K562 (cell line): Measurements from ENCODE around the gene CCDC61. TPM values are rescaled to one million over a fixed set of nuclear protein-coding genes. Genes with fewer than 3 reads are reported as not detected.

ENCODE experiments used
- ATAC-seq: fragments of 200-7000 bp; cut with Tn5 transposase; 3 replicates; pipeline ENCODE4 v1.9.1; 2020; ENCODE audit warnings: moderate library complexity
- BruUV-seq: library from RNA; stranded (reverse); fragments of 400-500 nt; replicated peaks from 2 replicates; lab custom pipeline; 2021; lab: Mats Ljungman, UMichigan
- CTCF ChIA-PET: fragments of 300-600 bp; formaldehyde crosslinking; extraction: SDS; loops from one replicate; lab custom pipeline; 2021; ENCODE audit warnings: low intra/inter-chr PET ratio; lab: Yijun Ruan, JAX
- POLR2A ChIA-PET: fragments of 300-600, 350-650 bp; sonication (Branson Sonifier 250); formaldehyde crosslinking; extraction: SDS; loops from one replicate; lab custom pipeline; 2021; ENCODE audit warnings: antibody characterized with exemption, inconsistent platforms; lab: Yijun Ruan, JAX
- DNase-seq, 4 experiments: peaks; one replicate each; pipeline versions ENCODE4 v3.0.0 to v3.0.0-alpha.2; 2011 to 2018; ENCODE audit warnings: low spot score in 3 of 4, mixed read lengths in 3 of 4; ENCODE audit errors: extremely low read depth in 1 of 4
- FAIRE-seq: peaks from 2 replicates; lab custom pipeline; 2011; peaks lifted over from hg19 to GRCh38; lab: Jason Lieb, UNC
- H2AFZ ChIP-seq: 2 replicates; pipeline ENCODE4 v1.6.0; 2011; ENCODE audit warnings: low read depth, low read length, control low read depth, inconsistent platforms
- H3K27ac ChIP-seq: fragments of 200-600 bp; 3 replicates; pipeline ENCODE4 v1.8.0; 2011; ENCODE audit warnings: low read depth, mild to moderate bottlenecking, control low read depth, inconsistent platforms, low read length, moderate library complexity, mixed read lengths; ENCODE audit errors: extremely low read depth
- H3K27me3 ChIP-seq, 2 experiments: fragments of 300-600 bp in 1 of 2; 2 replicates in 1 of 2; 3 replicates in 1 of 2; pipeline versions ENCODE4 v1.6.0 to v1.8.0; 2011; ENCODE audit warnings: inconsistent platforms in 2 of 2, low read length in 2 of 2, mild to moderate bottlenecking in 1 of 2, mixed read lengths in 1 of 2, moderate library complexity in 1 of 2; ENCODE audit not compliant: control insufficient read depth in 2 of 2, insufficient read depth in 2 of 2
- H3K36me3 ChIP-seq: fragments of 300-600 bp; 3 replicates; pipeline ENCODE4 v1.8.0; 2011; ENCODE audit warnings: mild to moderate bottlenecking, low read length, inconsistent platforms; ENCODE audit not compliant: control insufficient read depth, insufficient read depth
- H3K4me1 ChIP-seq, 2 experiments: fragments of 200-600 bp in 1 of 2; replicated peaks in 1 of 2; 2 replicates in 1 of 2; 3 replicates in 1 of 2; pipeline versions ENCODE4 v1.5.1 to v1.8.0; 2011; ENCODE audit warnings: inconsistent platforms in 2 of 2, low read length in 2 of 2, mild to moderate bottlenecking in 1 of 2, mixed read lengths in 1 of 2, moderate library complexity in 1 of 2; ENCODE audit not compliant: control insufficient read depth in 2 of 2, insufficient read depth in 2 of 2
- H3K4me2 ChIP-seq: 2 replicates; pipeline ENCODE4 v1.6.1; 2011; ENCODE audit warnings: low read length, control low read depth, inconsistent platforms, mixed read lengths; ENCODE audit not compliant: insufficient read depth
- H3K4me3 ChIP-seq: fragments of 200-600 bp; sonication (generic), shearing (Covaris generic); 2 replicates; pipeline ENCODE4 v1.5.1; 2016; ENCODE audit warnings: control low read depth, inconsistent platforms
- H3K79me2 ChIP-seq: fragments of 200-600 bp; 3 replicates; pipeline ENCODE4 v1.8.0; 2011; ENCODE audit warnings: low read length, inconsistent platforms; ENCODE audit not compliant: control insufficient read depth, insufficient read depth
- H3K9ac ChIP-seq, 2 experiments: 2 replicates each; pipeline versions ENCODE4 v1.6.0 to v1.6.1; 2011; ENCODE audit warnings: low read depth in 2 of 2, low read length in 2 of 2, control low read depth in 1 of 2, inconsistent platforms in 1 of 2, mild to moderate bottlenecking in 1 of 2, mixed read lengths in 1 of 2; ENCODE audit not compliant: insufficient read depth in 1 of 2
- H3K9me1 ChIP-seq: one replicate; pipeline ENCODE4 v1.6.0; 2011; ENCODE audit warnings: inconsistent platforms, mild to moderate bottlenecking, low read length, moderate library complexity; ENCODE audit not compliant: control insufficient read depth, insufficient read depth
- H3K9me3 ChIP-seq: replicated peaks from 2 replicates; pipeline ENCODE4 v1.5.1; 2011; ENCODE audit warnings: low read depth, low read length, inconsistent platforms; ENCODE audit not compliant: control insufficient read depth, insufficient read depth
- H4K20me1 ChIP-seq: replicated peaks from 2 replicates; pipeline ENCODE4 v1.6.1; 2011; ENCODE audit warnings: low read length, inconsistent platforms, mixed read lengths; ENCODE audit not compliant: control insufficient read depth, insufficient read depth
- ASH1L ChIP-seq: fragments of 450-650 bp; IDR thresholded peaks from 2 replicates; pipeline ENCODE4 v1.6.1; 2018; ENCODE audit warnings: borderline replicate concordance, mild to moderate bottlenecking, low read depth; ENCODE audit not compliant: partially characterized antibody
- ETS2 ChIP-seq: IDR thresholded peaks from 2 replicates; pipeline ENCODE4 v1.6.1; 2016; ENCODE audit warnings: borderline replicate concordance, missing genetic modification characterization, mild to moderate bottlenecking, moderate library complexity, missing compliant biosample characterization; ENCODE audit not compliant: poor library complexity, severe bottlenecking
- EZH2 ChIP-seq: IDR thresholded peaks from 2 replicates; pipeline ENCODE4 v1.6.1; 2012; ENCODE audit warnings: low read depth, mild to moderate bottlenecking, inconsistent platforms, low read length, borderline replicate concordance
- RBM17 ChIP-seq: fragments of 200-400 bp; formaldehyde crosslinking; IDR thresholded peaks from 2 replicates; pipeline ENCODE4 v1.6.1; 2017; ENCODE audit warnings: low read depth, mild to moderate bottlenecking, low read length, borderline replicate concordance
- TSC22D4 ChIP-seq: fragments of 450-650 bp; IDR thresholded peaks from 2 replicates; pipeline ENCODE4 v1.6.1; 2016; ENCODE audit warnings: missing genetic modification characterization, missing biosample characterization, control low read depth
- ZBTB1 ChIP-seq: sonication (generic); formaldehyde crosslinking; IDR thresholded peaks from 2 replicates; pipeline ENCODE4 v1.8.1; 2023; ENCODE audit warnings: missing genetic modification reagents, low read depth, mild to moderate bottlenecking, borderline replicate concordance
- ZFX ChIP-seq: sonication (generic); formaldehyde crosslinking; IDR thresholded peaks from 2 replicates; pipeline ENCODE4 v1.8.0; 2022; ENCODE audit warnings: mild to moderate bottlenecking, missing genetic modification reagents, moderate library complexity
- ZKSCAN1 ChIP-seq: fragments of 150-350 bp; IDR thresholded peaks from 2 replicates; pipeline ENCODE4 v1.6.1; 2016; ENCODE audit warnings: low read depth, low read length
- ZNF561 ChIP-seq: fragments of 450-650 bp; formaldehyde crosslinking; conservative IDR thresholded peaks from 2 replicates; pipeline ENCODE4 v1.4.0; 2020; ENCODE audit warnings: mild to moderate bottlenecking, moderate library complexity
- ZNF764 ChIP-seq: fragments of 250-450 bp; sonication (Bioruptor Pico); IDR thresholded peaks from 2 replicates; pipeline ENCODE4 v1.4.0; 2020; ENCODE audit warnings: low read depth, mild to moderate bottlenecking, moderate library complexity
- WGBS: fragments of 100-300 bp; shearing (Covaris generic); methylation state at CpG from one replicate; pipeline ENCODE4 v1.1.6; 2016; ENCODE audit warnings: low coverage, mixed read lengths; ENCODE audit not compliant: insufficient coverage; ENCODE audit errors: missing lambda C conversion rate; 5-methylcytosine and 5-hydroxymethylcytosine counted together
- in situ Hi-C: fragments of 300-500 bp; cut with MboI; formaldehyde crosslinking; loops from 4 replicates; pipeline ENCODE4 v1.15.0; 2018; ENCODE audit warnings: inconsistent platforms, mixed read lengths
- intact Hi-C: fragments of 100-400 bp; cut with micrococcal nuclease; formaldehyde crosslinking; loops from 2 replicates; pipeline ENCODE4 v1.14.2; 2022
- polyA plus RNA-seq, 8 experiments: library from polyadenylated mRNA; depleted of rRNA in 4 of 8; stranded (reverse) in 5 of 8; unstranded in 3 of 8; fragments of >200 nt; fragmentation: Nextera tagmentation in 2 of 8; fragmentation: Illumina TruSeq in 1 of 8; extraction: Ambion mirVana in 2 of 8; extraction: Trizol in 1 of 8; gene quantifications; 2 replicates each; pipeline versions ENCODE4 v1.2.1 to v1.2.3, GENCODE V29; 2011 to 2014; ENCODE audit warnings: inconsistent platforms in 1 of 8, missing spikeins in 1 of 8
- total RNA-seq, 7 experiments: library from RNA; depleted of rRNA in 6 of 7; stranded (reverse); fragments of >200 nt in 6 of 7; fragmentation: Illumina TruSeq in 2 of 7; extraction: Trizol in 2 of 7; gene quantifications; 2 replicates each; pipeline versions ENCODE4 v1.2.1 to v1.2.3, GENCODE V29; 2011 to 2021; ENCODE audit warnings: low replicate concordance in 1 of 7
- TF ChIP-seq, protein P1 (sequence below): fragments of 250-450 bp; sonication (Bioruptor Pico); IDR thresholded peaks from 2 replicates; pipeline ENCODE4 v1.8.0; 2022; ENCODE audit warnings: moderate library complexity, mild to moderate bottlenecking, inconsistent platforms

Gene CCDC61
- total and polyA plus RNA-seq, 9 of the 15 experiments (the other 6 are each of a cell fraction or from before 2014, with no cell fraction given), result 0.07 to 27.0 (median 10.3) TPM

DNA sequence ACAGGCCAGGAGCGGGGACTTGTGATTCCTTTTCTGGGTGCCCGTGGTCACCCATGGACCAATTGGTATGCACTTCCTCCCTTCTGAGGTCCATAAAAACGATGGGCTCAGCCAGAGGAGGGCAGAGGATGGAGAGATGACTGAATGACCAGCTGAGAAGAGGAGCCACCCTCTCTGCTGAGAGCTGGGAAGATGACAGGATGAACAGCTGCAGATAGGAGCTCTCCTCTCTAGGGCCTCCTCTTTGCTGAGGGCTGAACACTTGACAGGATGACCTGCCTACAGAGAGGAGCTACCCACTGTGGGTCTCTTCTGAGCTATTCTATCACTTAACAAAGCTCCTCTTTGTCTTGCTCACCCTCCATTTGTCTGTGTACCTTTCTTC, 41.5 kb downstream of the CCDC61 start:
- Histone ChIP-seq H3K9me3 (no peaks in the 10 kb centered on the region), H4K20me1 (no peaks in the 10 kb centered on the region), H3K9me1 (no peaks in the 10 kb centered on the region), H3K4me1 (peaks cover 0 to 8% of the 10 kb centered on the region in 2 experiments; a peak in 1 of 5 replicates), H3K79me2 (no peaks in the 10 kb centered on the region), H3K27me3 (peaks cover 7 to 38% of the 10 kb centered on the region in 2 experiments; a peak in 2 of 5 replicates), H3K4me2 (no peak overlapping the region), H3K9ac (no peak overlapping the region), H2AFZ (no peak overlapping the region), H3K4me3 (no peak overlapping the region), H3K36me3 (no peaks in the 10 kb centered on the region), H3K27ac (no peak overlapping the region)
- ChIA-PET CTCF (no interaction called here), POLR2A (interaction anchor here (0.5 to 0.7 kb wide), 2 partner anchors 31 to 416 kb away, joined by 3 to 5 read pairs; no protein-coding TSS in a partner anchor)
- no TSS peak for BruUV-seq
- no peak for TF ChIP-seq ZFX (CRISPR knock-in tag)
- no peak for ATAC-seq
- intact Hi-C loops, result no loop called here
- no peak for FAIRE-seq
- DNase-seq, result no peak
- 0% methylated on average over 3 of the region's 3 CpGs for WGBS
- in situ Hi-C loops, result no loop called here

DNA sequence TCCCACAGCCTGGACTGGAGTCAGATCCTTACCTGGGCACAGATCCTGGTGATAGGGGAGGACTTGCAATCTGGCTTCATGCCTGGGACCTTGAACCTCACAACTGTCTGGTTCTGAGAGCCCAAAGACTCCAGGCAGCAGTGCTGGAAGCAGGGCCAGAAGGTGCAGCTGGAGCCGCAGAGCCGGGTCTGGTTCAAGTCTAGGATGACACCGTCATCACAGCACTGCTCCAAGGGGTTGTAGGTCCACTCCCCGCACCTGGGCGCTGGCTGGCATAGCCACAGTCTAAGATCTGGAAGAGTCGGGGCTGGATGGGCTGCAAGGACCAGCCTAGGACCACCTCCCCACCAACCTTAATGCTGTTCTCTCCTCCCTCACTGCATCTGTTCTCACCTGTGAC, 44.9 kb downstream of the CCDC61 start:
- Histone ChIP-seq H3K9me3 (no peaks in the 10 kb centered on the region), H3K4me2 (no peak overlapping the region), H3K27ac (no peak overlapping the region), H3K27me3 (peaks cover 10 to 43% of the 10 kb centered on the region in 2 experiments), H3K79me2 (no peaks in the 10 kb centered on the region), H4K20me1 (no peaks in the 10 kb centered on the region), H2AFZ (no peak overlapping the region), H3K4me1 (peaks cover 0 to 8% of the 10 kb centered on the region in 2 experiments; a peak in 1 of 5 replicates), H3K36me3 (no peaks in the 10 kb centered on the region), H3K4me3 (no peak overlapping the region), H3K9me1 (no peaks in the 10 kb centered on the region), H3K9ac (0 out of 4 replicates have a peak overlapping the region, but pooled peaks of 1 of the 2 experiments have one; percentile 1)
- intact Hi-C loops (no loop called here), in situ Hi-C loops (no loop called here)
- 3% methylated on average over 6 of the region's 6 CpGs for WGBS
- FAIRE-seq (no peak), DNase-seq (no peak), ATAC-seq (no peak)
- ChIA-PET POLR2A (interaction anchor here (0.6 to 0.8 kb wide), 3 partner anchors 14 to 50 kb away, joined by 3 to 4 read pairs (median 3); no protein-coding TSS in a partner anchor), CTCF (no interaction called here)
- BruUV-seq, result no TSS peak
- TF ChIP-seq ASH1L (no peak), ZNF561 (CRISPR knock-in tag) (no peak), ZNF764 (no peak), EZH2 (no peak), ZBTB1 (CRISPR knock-in tag) (no peak), ZKSCAN1 (no peak), TSC22D4 (no peak), ETS2 (tag) (no peak), RBM17 (no peak)
- TF ChIP-seq, protein P1, sequence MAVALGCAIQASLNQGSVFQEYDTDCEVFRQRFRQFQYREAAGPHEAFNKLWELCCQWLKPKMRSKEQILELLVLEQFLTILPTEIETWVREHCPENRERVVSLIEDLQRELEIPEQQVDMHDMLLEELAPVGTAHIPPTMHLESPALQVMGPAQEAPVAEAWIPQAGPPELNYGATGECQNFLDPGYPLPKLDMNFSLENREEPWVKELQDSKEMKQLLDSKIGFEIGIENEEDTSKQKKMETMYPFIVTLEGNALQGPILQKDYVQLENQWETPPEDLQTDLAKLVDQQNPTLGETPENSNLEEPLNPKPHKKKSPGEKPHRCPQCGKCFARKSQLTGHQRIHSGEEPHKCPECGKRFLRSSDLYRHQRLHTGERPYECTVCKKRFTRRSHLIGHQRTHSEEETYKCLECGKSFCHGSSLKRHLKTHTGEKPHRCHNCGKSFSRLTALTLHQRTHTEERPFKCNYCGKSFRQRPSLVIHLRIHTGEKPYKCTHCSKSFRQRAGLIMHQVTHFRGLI (CRISPR knock-in tag), result no peak
